ENCODE results near the gene ZNF558.
"Not testable (repeated sequence)": the region's sequence is repeated elsewhere in the genome, so short reads cannot be mapped to it uniquely, and the experiment has no call there.

The ZNF558 gene

GRCh38 chr19:8794823-8795222 is 37.3 kb downstream of the ZNF558 start:
- DNase-seq, result no peak

GRCh38 chr19:8773587-8773986 is 58.5 kb downstream of the ZNF558 start:
- not testable (repeated sequence) for DNase-seq

- DNase-seq, result not testable (repeated sequence)
Observed at GRCh38 chr19:8769265-8769664, 62.8 kb downstream of the ZNF558 start.

- DNase-seq, result not testable (repeated sequence)
Observed at GRCh38 chr19:8767257-8767656, 64.8 kb downstream of the ZNF558 start.
